NCI-H2107 (cell line): ENCODE results near the gene RTP5.
"Not testable (repeated sequence)": the region's sequence is repeated elsewhere in the genome, so short reads cannot be mapped to it uniquely, and the experiment has no call there.

Experiments
- DNase-seq: peaks from one replicate; lab custom pipeline; 2025; lab: John Stamatoyannopoulos, UW

The RTP5 gene

GRCh38 chr2:241869087-241869961, at the start of gene RTP5:
RTP5 (plus strand) TSS chr2:241869729; CDS start chr2:241869757, 28 bp downstream.
- no peak for DNase-seq

- DNase-seq, result not testable (repeated sequence)
These were observed 49.4 kb upstream of the RTP5 start for GRCh38 chr2:241819947-241820624.

- DNase-seq, result no peak
These were observed 48.7 kb upstream of the RTP5 start for GRCh38 chr2:241820625-241821384.

GRCh38 chr2:241821460-241822263, 47.9 kb upstream of the RTP5 start:
- no peak for DNase-seq

- no peak for DNase-seq
These were observed 47.3 kb upstream of the RTP5 start for GRCh38 chr2:241822264-241822623.

- DNase-seq, result not testable (repeated sequence)
These were observed 45.7 kb upstream of the RTP5 start for GRCh38 chr2:241823531-241824437.

- no peak for DNase-seq
These were observed 42.1 kb upstream of the RTP5 start for GRCh38 chr2:241827394-241827793.

GRCh38 chr2:241833101-241833663, 36.3 kb upstream of the RTP5 start:
- DNase-seq, result no peak

GRCh38 chr2:241833756-241834526, 35.6 kb upstream of the RTP5 start:
- not testable (repeated sequence) for DNase-seq

GRCh38 chr2:241834527-241835210, 34.9 kb upstream of the RTP5 start:
- no peak for DNase-seq

GRCh38 chr2:241835611-241836010, 33.9 kb upstream of the RTP5 start:
- DNase-seq, result no peak

GRCh38 chr2:241836292-241836691, 33.2 kb upstream of the RTP5 start:
- no peak for DNase-seq

GRCh38 chr2:241837197-241837965, 32.1 kb upstream of the RTP5 start:
- DNase-seq, result no peak

GRCh38 chr2:241841181-241842066, 28.1 kb upstream of the RTP5 start:
- no peak for DNase-seq

GRCh38 chr2:241842067-241842415, 27.5 kb upstream of the RTP5 start:
- DNase-seq, result no peak

GRCh38 chr2:241842620-241843211, 26.8 kb upstream of the RTP5 start:
- no peak for DNase-seq
